GM23338 (cell line): ENCODE measurements around the gene TNFSF10. TPM values are rescaled to one million over a fixed set of nuclear protein-coding genes. Genes with fewer than 3 reads are reported as not detected.

Experiments used
- ATAC-seq: fragments of 200-7000 bp; cut with Tn5 transposase; 3 replicates; pipeline ENCODE4 v1.9.1; 2020
- DNase-seq: peaks from one replicate; pipeline ENCODE4 v3.0.0-alpha.2; 2015; ENCODE audit warnings: low spot score
- H2AFZ ChIP-seq: fragments of 200-600 bp; sonication (generic); 2 replicates; pipeline ENCODE4 v1.8.0; 2016; ENCODE audit warnings: antibody characterized with exemption, mild to moderate bottlenecking, moderate library complexity
- H3F3A ChIP-seq: fragments of 200-600 bp; sonication (generic); replicated peaks from 2 replicates; pipeline ENCODE4 v1.8.0; 2017; ENCODE audit warnings: antibody characterized with exemption, mixed run types, low read depth
- H3K27ac ChIP-seq: fragments of 200-600 bp; sonication (generic); 2 replicates; pipeline ENCODE4 v1.6.1; 2016; ENCODE audit warnings: low read depth
- H3K27me3 ChIP-seq: fragments of 200-600 bp; sonication (generic); 2 replicates; pipeline ENCODE4 v1.8.0; 2016; ENCODE audit warnings: mild to moderate bottlenecking, mixed run types, moderate library complexity; ENCODE audit not compliant: insufficient read depth
- H3K36me3 ChIP-seq: fragments of 200-600 bp; sonication (generic); 2 replicates; pipeline ENCODE4 v1.8.0; 2016; ENCODE audit warnings: mild to moderate bottlenecking; ENCODE audit not compliant: insufficient read depth
- H3K4me1 ChIP-seq: fragments of 200-600 bp; sonication (generic); 2 replicates; pipeline ENCODE4 v1.8.0; 2016; ENCODE audit warnings: mild to moderate bottlenecking, moderate library complexity; ENCODE audit not compliant: insufficient read depth
- H3K4me2 ChIP-seq: fragments of 200-600 bp; sonication (generic); 2 replicates; pipeline ENCODE4 v1.7.1; 2017; ENCODE audit warnings: mixed run types
- H3K4me3 ChIP-seq: fragments of 200-600 bp; sonication (generic); 2 replicates; pipeline ENCODE4 v1.6.1; 2016; ENCODE audit warnings: mixed run types
- H3K79me2 ChIP-seq: fragments of 200-600 bp; sonication (generic); replicated peaks from 2 replicates; pipeline ENCODE4 v1.8.0; 2017; ENCODE audit warnings: mild to moderate bottlenecking; ENCODE audit not compliant: insufficient read depth
- H3K9me2 ChIP-seq: fragments of 200-600 bp; sonication (generic); 2 replicates; pipeline ENCODE4 v1.8.0; 2017; ENCODE audit not compliant: insufficient read depth
- H4K20me1 ChIP-seq: fragments of 200-600 bp; sonication (generic); replicated peaks from 2 replicates; pipeline ENCODE4 v1.8.0; 2017; ENCODE audit warnings: mild to moderate bottlenecking; ENCODE audit not compliant: insufficient read depth
- H3K27ac Mint-ChIP-seq: 2 replicates; pipeline ENCODE4 v1.8.0; 2020; ENCODE audit warnings: inconsistent platforms, mild to moderate bottlenecking, moderate library complexity, mixed read lengths
- H3K27me3 Mint-ChIP-seq: 3 replicates; pipeline ENCODE4 v1.8.0; 2022; ENCODE audit warnings: low read depth, mild to moderate bottlenecking, moderate library complexity, mixed read lengths, inconsistent platforms; ENCODE audit not compliant: insufficient read depth, poor library complexity
- H3K36me3 Mint-ChIP-seq: 3 replicates; pipeline ENCODE4 v1.8.0; 2021; ENCODE audit warnings: low read depth, mild to moderate bottlenecking, inconsistent platforms, moderate library complexity, mixed read lengths
- H3K4me1 Mint-ChIP-seq: 3 replicates; pipeline ENCODE4 v1.8.0; 2020; ENCODE audit warnings: mild to moderate bottlenecking, inconsistent platforms, mixed read lengths
- H3K4me3 Mint-ChIP-seq: 3 replicates; pipeline ENCODE4 v1.8.0; 2021; ENCODE audit warnings: moderate library complexity, mild to moderate bottlenecking, inconsistent platforms, mixed read lengths
- H3K9me3 Mint-ChIP-seq: 3 replicates; pipeline ENCODE4 v1.8.0; 2020; ENCODE audit warnings: moderate library complexity, mild to moderate bottlenecking, inconsistent platforms, mixed read lengths
- CREB1 ChIP-seq: fragments of 250-450 bp; sonication (Bioruptor Pico); IDR thresholded peaks from 2 replicates; pipeline ENCODE4 v1.5.0; 2020; ENCODE audit warnings: low read depth, mild to moderate bottlenecking, moderate library complexity
- CTCF ChIP-seq, 2 experiments: fragments of 200-600 bp in 1 of 2; sonication (generic) in 1 of 2; conservative IDR thresholded peaks; 2 replicates each; pipeline versions ENCODE4 v1.5.1 to v1.6.1; 2016 to 2017; ENCODE audit warnings: antibody characterized with exemption in 2 of 2, low read depth in 2 of 2, mild to moderate bottlenecking in 2 of 2, moderate library complexity in 1 of 2
- EZH2 ChIP-seq: fragments of 200-600 bp; sonication (generic); IDR thresholded peaks from one replicate; pipeline ENCODE4 v1.8.0; 2017; ENCODE audit warnings: antibody characterized with exemption, mild to moderate bottlenecking, low read depth; ENCODE audit not compliant: unreplicated experiment
- EZH2phosphoT487 ChIP-seq: fragments of 200-600 bp; sonication (generic); IDR thresholded peaks from one replicate; pipeline ENCODE4 v1.8.1; 2018; ENCODE audit warnings: antibody characterized with exemption; ENCODE audit not compliant: unreplicated experiment
- JUNB ChIP-seq: IDR thresholded peaks from one replicate; pipeline ENCODE4 v1.6.1; 2016; ENCODE audit warnings: antibody characterized with exemption; ENCODE audit not compliant: unreplicated experiment
- NANOG ChIP-seq: IDR thresholded peaks from 2 replicates; pipeline ENCODE4 v1.6.1; 2016; ENCODE audit warnings: antibody characterized with exemption, borderline replicate concordance
- POLR2AphosphoS5 ChIP-seq: IDR thresholded peaks from 2 replicates; pipeline ENCODE4 v1.6.1; 2016; ENCODE audit warnings: antibody characterized with exemption, low read depth
- STAT1 ChIP-seq: IDR thresholded peaks from one replicate; pipeline ENCODE4 v1.6.1; 2016; ENCODE audit warnings: antibody characterized with exemption; ENCODE audit not compliant: unreplicated experiment
- ZNF114 ChIP-seq: fragments of 250-450 bp; sonication (Bioruptor Pico); IDR thresholded peaks from 2 replicates; pipeline ENCODE4 v1.5.0; 2020; ENCODE audit warnings: mild to moderate bottlenecking, moderate library complexity
- ZNF331 ChIP-seq: fragments of 250-450 bp; sonication (Bioruptor Pico); IDR thresholded peaks from 2 replicates; pipeline ENCODE4 v1.5.0; 2020; ENCODE audit warnings: low read depth, mild to moderate bottlenecking, moderate library complexity
- ZNF462 ChIP-seq: fragments of 250-450 bp; sonication (Bioruptor Pico); IDR thresholded peaks from 2 replicates; pipeline ENCODE4 v1.5.0; 2020; ENCODE audit warnings: mild to moderate bottlenecking, moderate library complexity
- polyA plus RNA-seq: library from polyadenylated mRNA; unstranded; fragments of >200 nt; fragmentation: Nextera tagmentation; extraction: Ambion mirVana; gene quantifications from 2 replicates; pipeline ENCODE4 v1.2.1, GENCODE V29; 2016
- total RNA-seq: library from RNA; depleted of rRNA; stranded (reverse); fragments of >200 nt; shearing (Covaris generic); gene quantifications from 2 replicates; pipeline ENCODE4 v1.2.3, GENCODE V29; 2014
- TF ChIP-seq, protein P1 (sequence below): IDR thresholded peaks from 2 replicates; pipeline ENCODE4 v1.6.1; 2016; ENCODE audit warnings: antibody characterized with exemption
- TF ChIP-seq, protein P2 (sequence below): IDR thresholded peaks from one replicate; pipeline ENCODE4 v1.6.1; 2018; ENCODE audit warnings: antibody characterized with exemption; ENCODE audit not compliant: unreplicated experiment

TNFSF10 gene
- total and polyA plus RNA-seq, 2 experiments from 2014 or later = 0.27 TPM; not detected in 1

DNA sequence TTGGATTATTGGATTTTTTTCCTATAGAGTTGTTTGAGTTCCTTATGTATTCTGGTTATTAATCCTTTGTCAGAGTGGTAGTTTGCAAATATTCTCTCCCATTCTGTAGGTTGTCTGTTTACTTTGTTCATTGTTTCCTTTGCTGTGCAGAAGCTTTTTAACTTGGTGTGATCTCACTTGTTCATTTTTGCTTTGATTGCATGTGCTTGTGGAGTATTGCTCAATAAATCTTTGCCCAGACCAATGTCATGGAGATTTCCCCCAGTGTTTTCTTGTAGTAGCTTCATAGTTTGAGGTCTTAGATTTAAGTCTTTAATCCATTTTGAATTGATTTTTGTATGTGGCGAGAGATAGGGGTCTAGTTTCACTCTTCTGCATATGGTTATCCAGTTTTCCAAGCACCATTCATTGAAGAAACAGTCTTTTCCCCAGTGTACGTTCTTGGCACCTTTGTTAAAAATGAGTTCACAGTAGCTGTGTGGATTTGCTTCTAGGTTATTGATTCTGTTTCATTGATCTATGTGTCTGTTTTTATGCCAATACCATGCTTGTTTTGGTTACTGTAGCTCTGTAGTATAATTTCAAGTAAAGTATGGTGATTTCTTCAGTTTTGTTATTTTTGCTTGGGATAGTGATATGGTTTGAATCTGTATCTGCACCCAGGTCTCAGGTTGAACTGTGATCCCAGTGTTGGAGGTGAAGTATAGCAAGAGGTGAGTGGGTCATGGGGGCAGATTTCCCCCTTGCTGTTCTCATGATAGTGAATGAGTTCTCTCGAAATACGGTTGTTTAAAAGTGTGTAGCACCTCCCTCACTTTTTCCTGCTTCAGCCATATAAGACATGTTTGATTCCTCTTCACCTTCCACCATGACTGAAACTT, 46.1 kb upstream of the TNFSF10 start:
- no peaks in the 10 kb centered on the region for H3K4me1 Mint-ChIP-seq

More for the DNA sequence above, 46.1 kb upstream of the TNFSF10 start:
- Histone ChIP-seq H4K20me1 (no peaks in the 10 kb centered on the region), H3F3A (no peaks in the 10 kb centered on the region), H3K36me3 (no peaks in the 10 kb centered on the region), H2AFZ (no peak overlapping the region), H3K27me3 (no peaks in the 10 kb centered on the region), H3K27ac (no peak overlapping the region), H3K9me2 (no peaks in the 10 kb centered on the region; the same call in 1 of the 2 replicates), H3K4me1 (peaks cover 1% of the 10 kb centered on the region; the same call in 1 of the 2 replicates), H3K4me3 (no peak overlapping the region), H3K4me2 (no peak overlapping the region), H3K79me2 (no peaks in the 10 kb centered on the region)
- H3K27me3 Mint-ChIP-seq = no peaks in the 10 kb centered on the region
- H3K9me3 Mint-ChIP-seq = peaks cover 8% of the 10 kb centered on the region; the same call in 2 of the 3 replicates
- no peak overlapping the region for H3K27ac Mint-ChIP-seq
- no peak overlapping the region for H3K4me3 Mint-ChIP-seq
- DNase-seq (no peak), ATAC-seq (no peak)
- TF ChIP-seq JUNB (no peak), CREB1 (CRISPR knock-in tag) (no peak), STAT1 (no peak), EZH2phosphoT487 (no peak), ZNF331 (CRISPR knock-in tag) (no peak), EZH2 (no peak), POLR2AphosphoS5 (no peak), CTCF (conservative IDR thresholded peaks at IDR 0.05; ENCODE audit: low read depth in 2 of 2) (no peak), ZNF462 (no peak), NANOG (no peak), ZNF114 (CRISPR knock-in tag) (no peak)
- TF ChIP-seq, protein P1, sequence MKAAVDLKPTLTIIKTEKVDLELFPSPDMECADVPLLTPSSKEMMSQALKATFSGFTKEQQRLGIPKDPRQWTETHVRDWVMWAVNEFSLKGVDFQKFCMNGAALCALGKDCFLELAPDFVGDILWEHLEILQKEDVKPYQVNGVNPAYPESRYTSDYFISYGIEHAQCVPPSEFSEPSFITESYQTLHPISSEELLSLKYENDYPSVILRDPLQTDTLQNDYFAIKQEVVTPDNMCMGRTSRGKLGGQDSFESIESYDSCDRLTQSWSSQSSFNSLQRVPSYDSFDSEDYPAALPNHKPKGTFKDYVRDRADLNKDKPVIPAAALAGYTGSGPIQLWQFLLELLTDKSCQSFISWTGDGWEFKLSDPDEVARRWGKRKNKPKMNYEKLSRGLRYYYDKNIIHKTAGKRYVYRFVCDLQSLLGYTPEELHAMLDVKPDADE = no peak
- TF ChIP-seq, protein P2, sequence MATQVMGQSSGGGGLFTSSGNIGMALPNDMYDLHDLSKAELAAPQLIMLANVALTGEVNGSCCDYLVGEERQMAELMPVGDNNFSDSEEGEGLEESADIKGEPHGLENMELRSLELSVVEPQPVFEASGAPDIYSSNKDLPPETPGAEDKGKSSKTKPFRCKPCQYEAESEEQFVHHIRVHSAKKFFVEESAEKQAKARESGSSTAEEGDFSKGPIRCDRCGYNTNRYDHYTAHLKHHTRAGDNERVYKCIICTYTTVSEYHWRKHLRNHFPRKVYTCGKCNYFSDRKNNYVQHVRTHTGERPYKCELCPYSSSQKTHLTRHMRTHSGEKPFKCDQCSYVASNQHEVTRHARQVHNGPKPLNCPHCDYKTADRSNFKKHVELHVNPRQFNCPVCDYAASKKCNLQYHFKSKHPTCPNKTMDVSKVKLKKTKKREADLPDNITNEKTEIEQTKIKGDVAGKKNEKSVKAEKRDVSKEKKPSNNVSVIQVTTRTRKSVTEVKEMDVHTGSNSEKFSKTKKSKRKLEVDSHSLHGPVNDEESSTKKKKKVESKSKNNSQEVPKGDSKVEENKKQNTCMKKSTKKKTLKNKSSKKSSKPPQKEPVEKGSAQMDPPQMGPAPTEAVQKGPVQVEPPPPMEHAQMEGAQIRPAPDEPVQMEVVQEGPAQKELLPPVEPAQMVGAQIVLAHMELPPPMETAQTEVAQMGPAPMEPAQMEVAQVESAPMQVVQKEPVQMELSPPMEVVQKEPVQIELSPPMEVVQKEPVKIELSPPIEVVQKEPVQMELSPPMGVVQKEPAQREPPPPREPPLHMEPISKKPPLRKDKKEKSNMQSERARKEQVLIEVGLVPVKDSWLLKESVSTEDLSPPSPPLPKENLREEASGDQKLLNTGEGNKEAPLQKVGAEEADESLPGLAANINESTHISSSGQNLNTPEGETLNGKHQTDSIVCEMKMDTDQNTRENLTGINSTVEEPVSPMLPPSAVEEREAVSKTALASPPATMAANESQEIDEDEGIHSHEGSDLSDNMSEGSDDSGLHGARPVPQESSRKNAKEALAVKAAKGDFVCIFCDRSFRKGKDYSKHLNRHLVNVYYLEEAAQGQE = no peak
- H3K36me3 Mint-ChIP-seq = 0 out of 3 replicates have a peak, but pooled peaks cover 4% of the 10 kb centered on the region
